ENCODE data around the gene CEACAM20. TPM values are rescaled to one million over a fixed set of nuclear protein-coding genes. Genes with fewer than 3 reads are reported as not detected.
A peak's percentile ranks its signal among the peaks of the same experiment; 100 is the strongest.

The CEACAM20 gene
- total and polyA plus RNA-seq, 2 of the 13 experiments (the other 11 are each of a cell fraction or from before 2014, with no cell fraction given) = 0.04 TPM; not detected in 1

DNA sequence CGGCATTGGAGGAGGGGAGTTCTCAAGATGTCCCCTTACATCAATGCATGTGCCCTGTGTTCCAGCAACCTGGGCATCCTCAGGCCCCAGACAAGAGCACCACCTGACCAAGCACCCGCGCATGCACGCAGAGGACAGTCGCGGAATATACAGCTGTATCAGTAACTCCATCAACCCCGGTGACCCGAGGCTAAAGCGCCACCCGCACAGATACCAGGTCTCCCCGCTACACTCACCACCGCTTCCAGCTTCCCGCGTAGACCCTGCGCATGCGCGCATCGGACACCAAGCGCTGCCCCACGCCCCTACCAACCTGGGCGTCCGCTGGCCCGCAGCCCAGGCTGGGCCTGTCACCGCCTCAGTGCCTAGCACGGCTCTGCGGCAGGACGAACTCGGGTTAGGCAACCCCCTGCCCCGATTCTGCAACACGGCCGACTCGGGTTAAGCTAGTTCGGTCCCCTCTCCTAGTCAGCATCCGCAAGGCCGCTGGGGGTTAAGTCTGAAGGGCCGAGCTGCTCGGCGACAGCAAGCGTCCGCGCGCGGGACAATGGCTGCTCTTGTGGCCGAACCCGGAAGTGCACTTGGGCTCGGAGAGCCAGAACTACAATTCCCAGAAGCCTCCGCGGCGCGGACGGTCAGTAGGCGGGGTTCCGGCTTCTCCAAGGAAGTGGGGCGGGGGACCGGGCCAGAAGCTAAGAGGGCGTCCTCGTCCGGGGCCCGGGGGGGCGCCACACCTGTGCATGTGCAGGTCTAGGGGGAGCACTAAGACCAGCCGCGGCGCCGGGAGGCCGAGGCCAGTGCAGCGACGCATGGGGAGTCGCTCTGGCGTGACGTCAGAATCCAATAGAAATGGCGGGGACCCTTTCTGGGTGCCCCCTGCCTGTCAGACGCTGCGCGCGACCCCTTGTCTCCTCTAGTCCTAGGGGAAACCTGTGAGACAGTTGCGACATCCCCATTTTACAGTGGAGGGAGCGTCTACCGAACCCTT, 29.2 kb downstream of the CEACAM20 start, which contains the start of gene ZNF180 (continued):
- TF ChIP-seq, protein P1, sequence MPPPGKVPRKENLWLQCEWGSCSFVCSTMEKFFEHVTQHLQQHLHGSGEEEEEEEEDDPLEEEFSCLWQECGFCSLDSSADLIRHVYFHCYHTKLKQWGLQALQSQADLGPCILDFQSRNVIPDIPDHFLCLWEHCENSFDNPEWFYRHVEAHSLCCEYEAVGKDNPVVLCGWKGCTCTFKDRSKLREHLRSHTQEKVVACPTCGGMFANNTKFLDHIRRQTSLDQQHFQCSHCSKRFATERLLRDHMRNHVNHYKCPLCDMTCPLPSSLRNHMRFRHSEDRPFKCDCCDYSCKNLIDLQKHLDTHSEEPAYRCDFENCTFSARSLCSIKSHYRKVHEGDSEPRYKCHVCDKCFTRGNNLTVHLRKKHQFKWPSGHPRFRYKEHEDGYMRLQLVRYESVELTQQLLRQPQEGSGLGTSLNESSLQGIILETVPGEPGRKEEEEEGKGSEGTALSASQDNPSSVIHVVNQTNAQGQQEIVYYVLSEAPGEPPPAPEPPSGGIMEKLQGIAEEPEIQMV (CRISPR knock-in tag; IDR thresholded peaks at IDR 0.05; ENCODE audit: low read depth) = peak; percentile 98
- TF ChIP-seq, protein P2, sequence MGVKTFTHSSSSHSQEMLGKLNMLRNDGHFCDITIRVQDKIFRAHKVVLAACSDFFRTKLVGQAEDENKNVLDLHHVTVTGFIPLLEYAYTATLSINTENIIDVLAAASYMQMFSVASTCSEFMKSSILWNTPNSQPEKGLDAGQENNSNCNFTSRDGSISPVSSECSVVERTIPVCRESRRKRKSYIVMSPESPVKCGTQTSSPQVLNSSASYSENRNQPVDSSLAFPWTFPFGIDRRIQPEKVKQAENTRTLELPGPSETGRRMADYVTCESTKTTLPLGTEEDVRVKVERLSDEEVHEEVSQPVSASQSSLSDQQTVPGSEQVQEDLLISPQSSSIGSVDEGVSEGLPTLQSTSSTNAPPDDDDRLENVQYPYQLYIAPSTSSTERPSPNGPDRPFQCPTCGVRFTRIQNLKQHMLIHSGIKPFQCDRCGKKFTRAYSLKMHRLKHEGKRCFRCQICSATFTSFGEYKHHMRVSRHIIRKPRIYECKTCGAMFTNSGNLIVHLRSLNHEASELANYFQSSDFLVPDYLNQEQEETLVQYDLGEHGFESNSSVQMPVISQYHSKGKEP (CRISPR knock-in tag; IDR thresholded peaks at IDR 0.05) = no peak; the same call in none of the 2 replicates
- TF ChIP-seq ZNF136 (CRISPR knock-in tag; IDR thresholded peaks at IDR 0.05; ENCODE audit: low read depth) (0 out of 2 replicates have a peak, but pooled peaks have one; percentile 50), ARHGAP35 (CRISPR knock-in tag; IDR thresholded peaks at IDR 0.05; ENCODE audit: borderline replicate concordance) (peak; percentile 82; the same call in 1 of the 2 replicates), ZNF343 (CRISPR knock-in tag; IDR thresholded peaks at IDR 0.05) (no peak), SP140L (CRISPR knock-in tag; IDR thresholded peaks at IDR 0.05; ENCODE audit: borderline replicate concordance) (no peak; the same call in 1 of the 2 replicates), ZNF562 (CRISPR knock-in tag; IDR thresholded peaks at IDR 0.05; ENCODE audit: borderline replicate concordance) (no peak), FOXO1 (CRISPR knock-in tag; IDR thresholded peaks at IDR 0.05) (no peak; the same call in 1 of the 2 replicates), ZNF547 (CRISPR knock-in tag; IDR thresholded peaks at IDR 0.05) (peak; percentile 94), CBX2 (IDR thresholded peaks at IDR 0.05; ENCODE audit: low read depth, low read length) (no peak), CBX2 (CRISPR knock-in tag; IDR thresholded peaks at IDR 0.05; ENCODE audit: low read depth) (no peak), SIN3A (IDR thresholded peaks at IDR 0.05; ENCODE audit: borderline replicate concordance, low read depth, low read length) (peak; percentile 78; the same call in 1 of the 2 replicates), SRSF9 (IDR thresholded peaks at IDR 0.05; ENCODE audit: borderline replicate concordance, insufficient read depth, low read depth, low read length, poor library complexity, severe bottlenecking) (no peak), ELF1 (CRISPR knock-in tag; IDR thresholded peaks at IDR 0.05) (peak; percentile 100), ETV6 (CRISPR knock-in tag; conservative IDR thresholded peaks at IDR 0.05) (no peak; the same call in 1 of the 2 replicates), SCMH1 (CRISPR knock-in tag; IDR thresholded peaks at IDR 0.05; ENCODE audit: borderline replicate concordance) (no peak)
- TF ChIP-seq, protein P3, sequence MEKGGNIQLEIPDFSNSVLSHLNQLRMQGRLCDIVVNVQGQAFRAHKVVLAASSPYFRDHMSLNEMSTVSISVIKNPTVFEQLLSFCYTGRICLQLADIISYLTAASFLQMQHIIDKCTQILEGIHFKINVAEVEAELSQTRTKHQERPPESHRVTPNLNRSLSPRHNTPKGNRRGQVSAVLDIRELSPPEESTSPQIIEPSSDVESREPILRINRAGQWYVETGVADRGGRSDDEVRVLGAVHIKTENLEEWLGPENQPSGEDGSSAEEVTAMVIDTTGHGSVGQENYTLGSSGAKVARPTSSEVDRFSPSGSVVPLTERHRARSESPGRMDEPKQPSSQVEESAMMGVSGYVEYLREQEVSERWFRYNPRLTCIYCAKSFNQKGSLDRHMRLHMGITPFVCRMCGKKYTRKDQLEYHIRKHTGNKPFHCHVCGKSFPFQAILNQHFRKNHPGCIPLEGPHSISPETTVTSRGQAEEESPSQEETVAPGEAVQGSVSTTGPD (CRISPR knock-in tag; IDR thresholded peaks at IDR 0.05) = no peak
- TF ChIP-seq, protein P4, sequence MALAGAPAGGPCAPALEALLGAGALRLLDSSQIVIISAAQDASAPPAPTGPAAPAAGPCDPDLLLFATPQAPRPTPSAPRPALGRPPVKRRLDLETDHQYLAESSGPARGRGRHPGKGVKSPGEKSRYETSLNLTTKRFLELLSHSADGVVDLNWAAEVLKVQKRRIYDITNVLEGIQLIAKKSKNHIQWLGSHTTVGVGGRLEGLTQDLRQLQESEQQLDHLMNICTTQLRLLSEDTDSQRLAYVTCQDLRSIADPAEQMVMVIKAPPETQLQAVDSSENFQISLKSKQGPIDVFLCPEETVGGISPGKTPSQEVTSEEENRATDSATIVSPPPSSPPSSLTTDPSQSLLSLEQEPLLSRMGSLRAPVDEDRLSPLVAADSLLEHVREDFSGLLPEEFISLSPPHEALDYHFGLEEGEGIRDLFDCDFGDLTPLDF (CRISPR knock-in tag; IDR thresholded peaks at IDR 0.05) = peak; percentile 92
- TF ChIP-seq, protein P5, sequence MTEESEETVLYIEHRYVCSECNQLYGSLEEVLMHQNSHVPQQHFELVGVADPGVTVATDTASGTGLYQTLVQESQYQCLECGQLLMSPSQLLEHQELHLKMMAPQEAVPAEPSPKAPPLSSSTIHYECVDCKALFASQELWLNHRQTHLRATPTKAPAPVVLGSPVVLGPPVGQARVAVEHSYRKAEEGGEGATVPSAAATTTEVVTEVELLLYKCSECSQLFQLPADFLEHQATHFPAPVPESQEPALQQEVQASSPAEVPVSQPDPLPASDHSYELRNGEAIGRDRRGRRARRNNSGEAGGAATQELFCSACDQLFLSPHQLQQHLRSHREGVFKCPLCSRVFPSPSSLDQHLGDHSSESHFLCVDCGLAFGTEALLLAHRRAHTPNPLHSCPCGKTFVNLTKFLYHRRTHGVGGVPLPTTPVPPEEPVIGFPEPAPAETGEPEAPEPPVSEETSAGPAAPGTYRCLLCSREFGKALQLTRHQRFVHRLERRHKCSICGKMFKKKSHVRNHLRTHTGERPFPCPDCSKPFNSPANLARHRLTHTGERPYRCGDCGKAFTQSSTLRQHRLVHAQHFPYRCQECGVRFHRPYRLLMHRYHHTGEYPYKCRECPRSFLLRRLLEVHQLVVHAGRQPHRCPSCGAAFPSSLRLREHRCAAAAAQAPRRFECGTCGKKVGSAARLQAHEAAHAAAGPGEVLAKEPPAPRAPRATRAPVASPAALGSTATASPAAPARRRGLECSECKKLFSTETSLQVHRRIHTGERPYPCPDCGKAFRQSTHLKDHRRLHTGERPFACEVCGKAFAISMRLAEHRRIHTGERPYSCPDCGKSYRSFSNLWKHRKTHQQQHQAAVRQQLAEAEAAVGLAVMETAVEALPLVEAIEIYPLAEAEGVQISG (CRISPR knock-in tag; IDR thresholded peaks at IDR 0.05) = peak; percentile 95

All from HepG2 (cell line).